ENCODE measurements around the gene MAGOHB. TPM values are rescaled to one million over a fixed set of nuclear protein-coding genes. Genes with fewer than 3 reads are reported as not detected.

Gene MAGOHB
- total and polyA plus RNA-seq, 2 of the 13 experiments (the other 11 are each of a cell fraction or from before 2014, with no cell fraction given), result 7.0 to 49.8 TPM

DNA sequence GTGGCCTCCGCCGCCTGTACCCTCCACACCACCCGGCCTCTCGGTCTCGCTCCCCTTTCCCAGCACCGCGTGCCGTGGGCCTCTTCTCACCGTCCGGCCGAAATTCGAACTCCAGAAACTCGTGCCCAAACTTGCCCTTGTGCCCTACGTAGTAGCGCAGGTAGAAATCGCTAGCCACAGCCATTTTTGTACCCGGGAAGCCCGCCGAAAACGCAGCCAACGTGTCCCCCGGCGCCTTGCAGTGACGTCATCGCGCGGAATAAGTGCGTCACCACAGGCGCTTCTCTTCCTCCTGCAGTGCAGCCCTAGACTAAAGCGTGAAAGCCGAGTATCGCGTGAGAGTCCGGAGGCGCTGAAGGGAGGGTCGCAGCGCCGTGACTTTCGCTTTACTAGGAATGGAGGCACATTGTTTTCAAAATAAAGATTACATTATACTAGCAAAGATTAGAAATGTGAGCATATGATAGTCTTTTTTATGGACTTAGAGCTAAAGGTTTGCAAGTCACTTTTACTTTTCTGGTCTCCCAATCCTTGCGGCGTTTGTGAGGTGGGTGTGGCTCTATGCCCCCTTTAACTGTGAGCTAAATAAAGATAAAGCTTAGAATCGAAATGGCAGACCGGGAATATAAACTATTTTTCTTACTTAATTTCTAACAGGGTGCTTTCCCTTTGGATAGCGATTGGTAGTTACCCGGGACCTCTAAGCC is at the start of gene MAGOHB (continued):
- TF ChIP-seq, protein P1, sequence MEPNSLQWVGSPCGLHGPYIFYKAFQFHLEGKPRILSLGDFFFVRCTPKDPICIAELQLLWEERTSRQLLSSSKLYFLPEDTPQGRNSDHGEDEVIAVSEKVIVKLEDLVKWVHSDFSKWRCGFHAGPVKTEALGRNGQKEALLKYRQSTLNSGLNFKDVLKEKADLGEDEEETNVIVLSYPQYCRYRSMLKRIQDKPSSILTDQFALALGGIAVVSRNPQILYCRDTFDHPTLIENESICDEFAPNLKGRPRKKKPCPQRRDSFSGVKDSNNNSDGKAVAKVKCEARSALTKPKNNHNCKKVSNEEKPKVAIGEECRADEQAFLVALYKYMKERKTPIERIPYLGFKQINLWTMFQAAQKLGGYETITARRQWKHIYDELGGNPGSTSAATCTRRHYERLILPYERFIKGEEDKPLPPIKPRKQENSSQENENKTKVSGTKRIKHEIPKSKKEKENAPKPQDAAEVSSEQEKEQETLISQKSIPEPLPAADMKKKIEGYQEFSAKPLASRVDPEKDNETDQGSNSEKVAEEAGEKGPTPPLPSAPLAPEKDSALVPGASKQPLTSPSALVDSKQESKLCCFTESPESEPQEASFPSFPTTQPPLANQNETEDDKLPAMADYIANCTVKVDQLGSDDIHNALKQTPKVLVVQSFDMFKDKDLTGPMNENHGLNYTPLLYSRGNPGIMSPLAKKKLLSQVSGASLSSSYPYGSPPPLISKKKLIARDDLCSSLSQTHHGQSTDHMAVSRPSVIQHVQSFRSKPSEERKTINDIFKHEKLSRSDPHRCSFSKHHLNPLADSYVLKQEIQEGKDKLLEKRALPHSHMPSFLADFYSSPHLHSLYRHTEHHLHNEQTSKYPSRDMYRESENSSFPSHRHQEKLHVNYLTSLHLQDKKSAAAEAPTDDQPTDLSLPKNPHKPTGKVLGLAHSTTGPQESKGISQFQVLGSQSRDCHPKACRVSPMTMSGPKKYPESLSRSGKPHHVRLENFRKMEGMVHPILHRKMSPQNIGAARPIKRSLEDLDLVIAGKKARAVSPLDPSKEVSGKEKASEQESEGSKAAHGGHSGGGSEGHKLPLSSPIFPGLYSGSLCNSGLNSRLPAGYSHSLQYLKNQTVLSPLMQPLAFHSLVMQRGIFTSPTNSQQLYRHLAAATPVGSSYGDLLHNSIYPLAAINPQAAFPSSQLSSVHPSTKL (CRISPR knock-in tag; IDR thresholded peaks at IDR 0.05), result peak; percentile 69
- peak; percentile 31; the same call in 1 of the 2 replicates for TF ChIP-seq ZNF652 (CRISPR knock-in tag; IDR thresholded peaks at IDR 0.05; ENCODE audit: borderline replicate concordance, low read depth)
- TF ChIP-seq ZNF260 (CRISPR knock-in tag; IDR thresholded peaks at IDR 0.05; ENCODE audit: borderline replicate concordance, low read depth), result no peak
- TF ChIP-seq HNRNPLL (IDR thresholded peaks at IDR 0.05; ENCODE audit: low read depth, low read length, poor library complexity, severe bottlenecking), result peak; percentile 87
- TF ChIP-seq ZNF263 (CRISPR knock-in tag; IDR thresholded peaks at IDR 0.05), result 0 out of 2 replicates have a peak, but pooled peaks have one; percentile 26
- TF ChIP-seq FOSL2 (CRISPR knock-in tag; IDR thresholded peaks at IDR 0.05), result peak; percentile 76
- no peak for TF ChIP-seq PAF1 (CRISPR knock-in tag; IDR thresholded peaks at IDR 0.05)
- no peak for TF ChIP-seq EZH2 (conservative IDR thresholded peaks at IDR 0.05; ENCODE audit: low read depth, low read length)
- peak; percentile 97 for TF ChIP-seq ELF3 (CRISPR knock-in tag; IDR thresholded peaks at IDR 0.05)
- peak; percentile 91; the same call in 1 of the 2 replicates for TF ChIP-seq XBP1 (CRISPR knock-in tag; IDR thresholded peaks at IDR 0.05)
- TF ChIP-seq SNAPC2 (CRISPR knock-in tag; IDR thresholded peaks at IDR 0.05), result no peak
- TF ChIP-seq, protein P2, sequence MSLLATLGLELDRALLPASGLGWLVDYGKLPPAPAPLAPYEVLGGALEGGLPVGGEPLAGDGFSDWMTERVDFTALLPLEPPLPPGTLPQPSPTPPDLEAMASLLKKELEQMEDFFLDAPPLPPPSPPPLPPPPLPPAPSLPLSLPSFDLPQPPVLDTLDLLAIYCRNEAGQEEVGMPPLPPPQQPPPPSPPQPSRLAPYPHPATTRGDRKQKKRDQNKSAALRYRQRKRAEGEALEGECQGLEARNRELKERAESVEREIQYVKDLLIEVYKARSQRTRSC (CRISPR knock-in tag; IDR thresholded peaks at IDR 0.05; ENCODE audit: low read depth), result no peak
- TF ChIP-seq SUZ12 (IDR thresholded peaks at IDR 0.05; ENCODE audit: low read depth, low read length), result no peak
- TF ChIP-seq, protein P3, sequence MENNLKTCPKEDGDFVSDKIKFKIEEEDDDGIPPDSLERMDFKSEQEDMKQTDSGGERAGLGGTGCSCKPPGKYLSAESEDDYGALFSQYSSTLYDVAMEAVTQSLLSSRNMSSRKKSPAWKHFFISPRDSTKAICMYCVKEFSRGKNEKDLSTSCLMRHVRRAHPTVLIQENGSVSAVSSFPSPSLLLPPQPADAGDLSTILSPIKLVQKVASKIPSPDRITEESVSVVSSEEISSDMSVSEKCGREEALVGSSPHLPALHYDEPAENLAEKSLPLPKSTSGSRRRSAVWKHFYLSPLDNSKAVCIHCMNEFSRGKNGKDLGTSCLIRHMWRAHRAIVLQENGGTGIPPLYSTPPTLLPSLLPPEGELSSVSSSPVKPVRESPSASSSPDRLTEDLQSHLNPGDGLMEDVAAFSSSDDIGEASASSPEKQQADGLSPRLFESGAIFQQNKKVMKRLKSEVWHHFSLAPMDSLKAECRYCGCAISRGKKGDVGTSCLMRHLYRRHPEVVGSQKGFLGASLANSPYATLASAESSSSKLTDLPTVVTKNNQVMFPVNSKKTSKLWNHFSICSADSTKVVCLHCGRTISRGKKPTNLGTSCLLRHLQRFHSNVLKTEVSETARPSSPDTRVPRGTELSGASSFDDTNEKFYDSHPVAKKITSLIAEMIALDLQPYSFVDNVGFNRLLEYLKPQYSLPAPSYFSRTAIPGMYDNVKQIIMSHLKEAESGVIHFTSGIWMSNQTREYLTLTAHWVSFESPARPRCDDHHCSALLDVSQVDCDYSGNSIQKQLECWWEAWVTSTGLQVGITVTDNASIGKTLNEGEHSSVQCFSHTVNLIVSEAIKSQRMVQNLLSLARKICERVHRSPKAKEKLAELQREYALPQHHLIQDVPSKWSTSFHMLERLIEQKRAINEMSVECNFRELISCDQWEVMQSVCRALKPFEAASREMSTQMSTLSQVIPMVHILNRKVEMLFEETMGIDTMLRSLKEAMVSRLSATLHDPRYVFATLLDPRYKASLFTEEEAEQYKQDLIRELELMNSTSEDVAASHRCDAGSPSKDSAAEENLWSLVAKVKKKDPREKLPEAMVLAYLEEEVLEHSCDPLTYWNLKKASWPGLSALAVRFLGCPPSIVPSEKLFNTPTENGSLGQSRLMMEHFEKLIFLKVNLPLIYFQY (CRISPR knock-in tag; IDR thresholded peaks at IDR 0.05; ENCODE audit: borderline replicate concordance), result 0 out of 2 replicates have a peak, but pooled peaks have one; percentile 22
- no peak; the same call in 1 of the 2 replicates for TF ChIP-seq EEA1 (CRISPR knock-in tag; IDR thresholded peaks at IDR 0.05; ENCODE audit: borderline replicate concordance)
- TF ChIP-seq, protein P4, sequence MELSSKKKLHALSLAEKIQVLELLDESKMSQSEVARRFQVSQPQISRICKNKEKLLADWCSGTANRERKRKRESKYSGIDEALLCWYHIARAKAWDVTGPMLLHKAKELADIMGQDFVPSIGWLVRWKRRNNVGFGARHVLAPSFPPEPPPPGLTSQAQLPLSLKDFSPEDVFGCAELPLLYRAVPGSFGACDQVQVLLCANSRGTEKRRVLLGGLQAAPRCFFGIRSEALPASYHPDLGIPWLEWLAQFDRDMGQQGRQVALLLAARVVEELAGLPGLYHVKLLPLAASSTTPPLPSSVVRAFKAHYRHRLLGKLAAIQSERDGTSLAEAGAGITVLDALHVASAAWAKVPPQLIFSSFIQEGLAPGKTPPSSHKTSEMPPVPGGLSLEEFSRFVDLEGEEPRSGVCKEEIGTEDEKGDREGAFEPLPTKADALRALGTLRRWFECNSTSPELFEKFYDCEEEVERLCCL (CRISPR knock-in tag; IDR thresholded peaks at IDR 0.05; ENCODE audit: borderline replicate concordance), result no peak
- no peak for TF ChIP-seq ZNF432 (CRISPR knock-in tag; IDR thresholded peaks at IDR 0.05; ENCODE audit: borderline replicate concordance)
- peak; percentile 48 for TF ChIP-seq RARA (CRISPR knock-in tag; IDR thresholded peaks at IDR 0.05)
- TF ChIP-seq THAP11 (CRISPR knock-in tag; IDR thresholded peaks at IDR 0.05), result peak; percentile 94

Data from HepG2 (cell line).